Thyroid gland (tissue), 4 donors: ENCODE results near the gene SCN1A. TPM values are rescaled to one million over a fixed set of nuclear protein-coding genes. Genes with fewer than 3 reads are reported as not detected.

ENCODE experiments used
- DNase-seq, 2 donors: peaks; one replicate each; pipeline ENCODE4 v3.0.0-alpha.2; 2019
- H3K27ac ChIP-seq, 3 donors: fragments of 200-600 bp; sonication (generic); 1 replicate in 2 of 3; 2 replicates in 1 of 3; pipeline ENCODE4 v1.5.1; 2016 to 2019; ENCODE audit warnings: mild to moderate bottlenecking in 1 of 3, moderate library complexity in 1 of 3
- H3K27me3 ChIP-seq: fragments of 200-600 bp; sonication (generic); one replicate; pipeline ENCODE4 v1.5.1; 2019
- H3K36me3 ChIP-seq, 2 donors: fragments of 200-600 bp; sonication (generic); one replicate each; pipeline ENCODE4 v1.5.1; 2016 to 2019
- H3K4me1 ChIP-seq, 2 donors: fragments of 200-600 bp; sonication (generic); one replicate each; pipeline ENCODE4 v1.5.1; 2017 to 2019
- H3K4me3 ChIP-seq, 3 donors: fragments of 200-600 bp; sonication (generic); replicated peaks in 1 of 3; 1 replicate in 2 of 3; 2 replicates in 1 of 3; pipeline ENCODE4 v1.5.1; 2016; ENCODE audit warnings: mild to moderate bottlenecking in 1 of 3
- H3K9me3 ChIP-seq: fragments of 200-600 bp; sonication (generic); one replicate; pipeline ENCODE4 v1.5.1; 2017
- POLR2A ChIP-seq, 2 donors: fragments of 450-650 bp; IDR thresholded peaks; one replicate each; pipeline ENCODE4 v1.6.1; 2017; ENCODE audit warnings: antibody characterized with exemption in 2 of 2, mild to moderate bottlenecking in 2 of 2, moderate library complexity in 1 of 2
- WGBS, 2 donors: methylation state at CpG; one replicate each; pipeline ENCODE4 v1.1.5; 2017; 5-methylcytosine and 5-hydroxymethylcytosine counted together
- intact Hi-C: fragments of 100-400 bp; cut with DNase I; formaldehyde crosslinking; loops from one replicate; pipeline ENCODE4 v1.15.1; 2023
- total RNA-seq, 4 donors: library from RNA; depleted of rRNA; stranded (reverse); fragments of >200 nt; gene quantifications; one replicate each; pipeline ENCODE4 v1.2.3, GENCODE V29; 2016
- TF ChIP-seq, protein P1 (sequence below), 6 experiments: fragments of 200-600 bp in 3 of 6; fragments of 450-650 bp in 3 of 6; sonication (generic) in 3 of 6; IDR thresholded peaks; one replicate each; pipeline ENCODE4 v1.5.1; 2016 to 2019; ENCODE audit warnings: antibody characterized with exemption in 6 of 6, mild to moderate bottlenecking in 2 of 6, inconsistent platforms in 1 of 6, moderate library complexity in 1 of 6

Gene SCN1A
- total RNA-seq, 4 donors from 2014 or later = not detected

DNA sequence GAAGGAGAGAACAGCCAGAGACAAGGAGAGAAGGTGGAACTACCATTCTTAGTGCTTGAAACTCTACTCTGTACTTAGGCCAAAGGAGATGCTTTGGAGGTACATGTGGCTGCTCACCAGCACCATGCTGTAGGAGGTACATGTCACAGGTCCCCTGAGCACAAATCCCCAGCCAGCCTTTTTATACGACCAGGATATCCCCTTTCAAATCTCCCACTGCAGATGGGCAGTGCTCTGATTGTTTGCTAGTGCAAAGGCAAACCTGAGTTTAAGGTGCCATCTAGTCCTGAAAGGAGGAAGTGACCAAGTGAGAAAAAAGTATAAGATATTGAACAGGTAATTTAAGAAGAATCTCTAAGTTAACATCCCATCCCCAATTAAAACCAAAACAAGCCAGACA lies 157.2 kb downstream of the SCN1A start:
- TF ChIP-seq, protein P1, sequence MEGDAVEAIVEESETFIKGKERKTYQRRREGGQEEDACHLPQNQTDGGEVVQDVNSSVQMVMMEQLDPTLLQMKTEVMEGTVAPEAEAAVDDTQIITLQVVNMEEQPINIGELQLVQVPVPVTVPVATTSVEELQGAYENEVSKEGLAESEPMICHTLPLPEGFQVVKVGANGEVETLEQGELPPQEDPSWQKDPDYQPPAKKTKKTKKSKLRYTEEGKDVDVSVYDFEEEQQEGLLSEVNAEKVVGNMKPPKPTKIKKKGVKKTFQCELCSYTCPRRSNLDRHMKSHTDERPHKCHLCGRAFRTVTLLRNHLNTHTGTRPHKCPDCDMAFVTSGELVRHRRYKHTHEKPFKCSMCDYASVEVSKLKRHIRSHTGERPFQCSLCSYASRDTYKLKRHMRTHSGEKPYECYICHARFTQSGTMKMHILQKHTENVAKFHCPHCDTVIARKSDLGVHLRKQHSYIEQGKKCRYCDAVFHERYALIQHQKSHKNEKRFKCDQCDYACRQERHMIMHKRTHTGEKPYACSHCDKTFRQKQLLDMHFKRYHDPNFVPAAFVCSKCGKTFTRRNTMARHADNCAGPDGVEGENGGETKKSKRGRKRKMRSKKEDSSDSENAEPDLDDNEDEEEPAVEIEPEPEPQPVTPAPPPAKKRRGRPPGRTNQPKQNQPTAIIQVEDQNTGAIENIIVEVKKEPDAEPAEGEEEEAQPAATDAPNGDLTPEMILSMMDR (IDR thresholded peaks at IDR 0.05) = no peak
- TF ChIP-seq POLR2A (IDR thresholded peaks at IDR 0.05) = no peak
- Histone ChIP-seq H3K4me3 (no peak overlapping the region), H3K27ac (no peak overlapping the region), H3K36me3 (no peaks in the 10 kb centered on the region), H3K4me1 (no peaks in the 10 kb centered on the region), H3K27me3 (no peaks in the 10 kb centered on the region), H3K9me3 (no peaks in the 10 kb centered on the region)
- no peak for DNase-seq
- 13% methylated on average over 1 of the region's 1 CpG for WGBS, 2 donors
- intact Hi-C loops = no loop called here

DNA sequence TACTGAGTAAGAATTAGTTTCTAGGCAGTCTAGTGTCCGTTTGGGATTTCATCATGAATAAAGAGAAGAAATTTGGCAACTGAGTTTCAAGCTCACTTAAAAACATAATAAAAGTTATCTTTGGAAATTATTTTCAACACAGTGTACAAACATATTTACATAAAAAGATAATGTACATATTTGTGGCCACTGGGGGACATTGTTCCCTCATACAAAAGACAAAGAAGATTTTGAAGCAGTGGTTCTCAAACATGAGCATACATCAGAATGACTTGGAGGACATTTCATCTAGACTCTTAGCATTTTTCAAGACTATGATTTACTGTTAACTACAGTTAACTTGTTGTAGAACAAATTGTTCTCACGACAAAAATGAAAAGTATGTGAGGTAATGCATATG lies 158.6 kb downstream of the SCN1A start:
- no peak overlapping the region for H3K4me3 ChIP-seq
- intact Hi-C loops = no loop called here
- 70 to 79% methylated on average over 2 of the region's 2 CpGs for WGBS, 2 donors

DNA sequence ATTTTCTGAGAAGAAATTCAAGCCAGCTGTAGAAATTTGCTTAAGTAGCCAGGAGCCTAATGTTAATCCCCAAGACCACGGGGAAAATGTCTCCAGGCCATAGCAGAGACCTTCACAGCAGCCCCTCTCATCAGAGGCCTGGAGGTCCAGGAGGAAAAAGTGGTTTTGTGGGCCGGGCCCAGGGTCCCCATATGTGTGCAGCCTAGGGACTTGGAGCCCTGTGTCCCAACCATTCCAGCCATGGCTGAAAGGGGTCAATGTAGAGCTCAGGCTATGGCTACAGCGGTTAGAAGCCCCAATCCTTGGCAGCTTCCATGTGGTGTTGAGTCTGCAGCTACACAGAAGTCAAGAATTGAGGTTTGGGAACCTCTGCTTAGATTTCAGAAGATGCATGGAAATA lies 160.1 kb downstream of the SCN1A start:
- intact Hi-C loops = no loop called here
- H3K9me3 ChIP-seq = no peaks in the 10 kb centered on the region
- TF ChIP-seq, protein P1 (IDR thresholded peaks at IDR 0.05) = no peak
- TF ChIP-seq POLR2A (IDR thresholded peaks at IDR 0.05) = no peak
- no peak overlapping the region for H3K4me3 ChIP-seq
- H3K27ac ChIP-seq = no peak overlapping the region
- no peaks in the 10 kb centered on the region for H3K4me1 ChIP-seq
- H3K27me3 ChIP-seq = no peaks in the 10 kb centered on the region
- H3K36me3 ChIP-seq = no peaks in the 10 kb centered on the region
- 80 to 85% methylated on average over 2 to 3 of the region's 3 CpGs for WGBS, 2 donors
- no peak for DNase-seq

More for the DNA sequence above, 158.6 kb downstream of the SCN1A start:
- Histone ChIP-seq H3K27ac (no peak overlapping the region), H3K9me3 (no peaks in the 10 kb centered on the region), H3K27me3 (no peaks in the 10 kb centered on the region), H3K4me1 (no peaks in the 10 kb centered on the region), H3K36me3 (no peaks in the 10 kb centered on the region)
- no peak for DNase-seq
- TF ChIP-seq, protein P1 (IDR thresholded peaks at IDR 0.05) = no peak
- no peak for TF ChIP-seq POLR2A (IDR thresholded peaks at IDR 0.05)

DNA sequence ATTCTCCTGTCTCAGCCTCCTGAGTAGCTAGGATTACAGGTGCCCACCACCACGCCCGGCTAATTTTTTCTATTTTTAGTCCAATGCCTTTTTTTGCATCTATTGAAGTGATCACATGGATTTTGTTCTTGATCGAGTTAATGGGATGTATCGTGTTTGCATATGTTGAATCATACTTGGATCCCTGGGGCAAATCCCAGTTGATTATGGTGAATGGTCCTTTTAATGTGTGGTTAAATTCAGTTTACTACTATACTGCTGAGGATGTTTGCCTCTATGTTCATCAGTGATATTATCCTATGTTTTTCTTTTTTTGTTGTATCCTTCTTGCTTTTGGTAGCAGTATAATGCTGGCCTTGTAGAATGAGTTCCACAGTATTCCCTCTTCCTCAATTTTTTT lies 166.0 kb downstream of the SCN1A start:
- intact Hi-C loops = no loop called here
- DNase-seq = no peak
- Histone ChIP-seq H3K4me3 (no peak overlapping the region), H3K27me3 (no peaks in the 10 kb centered on the region), H3K27ac (no peak overlapping the region), H3K4me1 (no peaks in the 10 kb centered on the region), H3K36me3 (no peaks in the 10 kb centered on the region), H3K9me3 (no peaks in the 10 kb centered on the region)
- 96% methylated on average over 4 of the region's 4 CpGs for WGBS, 2 donors
- TF ChIP-seq, protein P1 (IDR thresholded peaks at IDR 0.05) = no peak
- no peak for TF ChIP-seq POLR2A (IDR thresholded peaks at IDR 0.05)

DNA sequence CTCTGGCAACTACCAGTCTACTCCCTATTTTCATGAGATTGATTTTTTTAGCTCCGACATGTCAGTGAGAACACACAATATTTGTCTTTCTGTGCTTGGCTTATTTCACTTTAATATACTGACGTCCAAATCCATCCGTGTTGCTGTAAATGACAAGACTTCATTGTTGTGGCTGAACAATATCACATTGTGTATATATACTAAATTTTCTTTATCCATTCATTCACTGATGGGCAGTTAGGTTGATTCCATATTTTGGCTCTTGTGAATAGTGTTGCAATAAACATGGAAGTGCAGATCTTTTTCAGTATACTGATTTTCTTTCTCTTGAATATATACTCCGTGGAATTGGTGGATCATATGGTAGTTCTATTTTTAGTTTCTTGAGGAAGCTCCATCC lies 168.4 kb downstream of the SCN1A start:
- Histone ChIP-seq H3K27ac (no peak overlapping the region), H3K4me3 (no peak overlapping the region), H3K4me1 (peaks cover 2 to 4% of the 10 kb centered on the region in 2 donors), H3K27me3 (no peaks in the 10 kb centered on the region), H3K36me3 (no peaks in the 10 kb centered on the region), H3K9me3 (no peaks in the 10 kb centered on the region)
- intact Hi-C loops = loop anchor here (10.0 kb wide), 1 partner anchor 165 kb away; the partner anchor contains the start of gene SCN1A
- TF ChIP-seq POLR2A (IDR thresholded peaks at IDR 0.05) = no peak
- TF ChIP-seq, protein P1 (IDR thresholded peaks at IDR 0.05) = no peak
- 86 to 88% methylated on average over 4 of the region's 4 CpGs for WGBS, 2 donors
- no peak for DNase-seq
